Superior temporal gyrus (tissue), 1 donor: Measurements from ENCODE around the gene FAM120A.
A peak's percentile ranks its signal among the peaks of the same experiment; 100 is the strongest.
"Not testable (repeated sequence)": the region's sequence is repeated elsewhere in the genome, so short reads cannot be mapped to it uniquely, and the experiment has no call there.

Experiments
- DNase-seq: peaks from one replicate; pipeline ENCODE4 v3.0.0-alpha.2; 2016; ENCODE audit errors: extremely low spot score

The FAM120A gene

GRCh38 chr9:93450945-93451815 lies at the start of gene FAM120A:
TSS of gene FAM120A (plus strand) at chr9:93451685. CDS start at chr9:93451916, 231 bp downstream.
- DNase-seq, result peak; percentile 68

- DNase-seq, result no peak
Observed at GRCh38 chr9:93406371-93406770, 45.1 kb upstream of the FAM120A start.

GRCh38 chr9:93413530-93413929 lies 38.0 kb upstream of the FAM120A start:
- no peak for DNase-seq

GRCh38 chr9:93415176-93415690 lies 36.3 kb upstream of the FAM120A start:
- no peak for DNase-seq

GRCh38 chr9:93416530-93417235 lies 34.8 kb upstream of the FAM120A start:
- DNase-seq, result no peak

- no peak for DNase-seq
Observed at GRCh38 chr9:93417538-93417937, 33.9 kb upstream of the FAM120A start.

- DNase-seq, result no peak
Observed at GRCh38 chr9:93419023-93419422, 32.5 kb upstream of the FAM120A start.

GRCh38 chr9:93422977-93423616 lies 28.4 kb upstream of the FAM120A start:
- DNase-seq, result no peak

- DNase-seq, result no peak
Observed at GRCh38 chr9:93427655-93428379, 23.7 kb upstream of the FAM120A start.

GRCh38 chr9:93431539-93432105 lies 19.9 kb upstream of the FAM120A start:
- no peak for DNase-seq

GRCh38 chr9:93432964-93433363 lies 18.5 kb upstream of the FAM120A start:
- no peak for DNase-seq

GRCh38 chr9:93434056-93434455 lies 17.4 kb upstream of the FAM120A start:
- no peak for DNase-seq

GRCh38 chr9:93435386-93435785 lies 16.1 kb upstream of the FAM120A start:
- DNase-seq, result no peak

- no peak for DNase-seq
Observed at GRCh38 chr9:93436218-93436617, 15.3 kb upstream of the FAM120A start.

- no peak for DNase-seq
Observed at GRCh38 chr9:93436655-93437407, 14.7 kb upstream of the FAM120A start.

- DNase-seq, result no peak
Observed at GRCh38 chr9:93437996-93438395, 13.5 kb upstream of the FAM120A start.

GRCh38 chr9:93439301-93439700 lies 12.2 kb upstream of the FAM120A start:
- DNase-seq, result not testable (repeated sequence)

GRCh38 chr9:93440896-93441580 lies 10.4 kb upstream of the FAM120A start:
- DNase-seq, result no peak

- DNase-seq, result no peak
Observed at GRCh38 chr9:93446073-93446472, 5.4 kb upstream of the FAM120A start.

- DNase-seq, result no peak
Observed at GRCh38 chr9:93447655-93448054, 3.8 kb upstream of the FAM120A start.
